Activated naive CD4-positive, alpha-beta T cell treated with anti-CD3 and anti-CD28 coated beads, Interleukin-2, amount 50 U/mL, for 16 hours (primary cell): ENCODE results near the gene WSB1.
A peak's percentile ranks its signal among the peaks of the same experiment; 100 is the strongest.
"Not testable (repeated sequence)": the region's sequence is repeated elsewhere in the genome, so short reads cannot be mapped to it uniquely, and the experiment has no call there.

Experiments used
- DNase-seq: peaks from one replicate; pipeline ENCODE4 v3.0.0-alpha.2; 2020

Gene WSB1

GRCh38 chr17:27293898-27294688 lies at the start of gene WSB1:
Gene WSB1 (plus strand): TSS chr17:27294114. CDS start chr17:27294396, 282 bp downstream.
- DNase-seq, result peak; percentile 93

DNA sequence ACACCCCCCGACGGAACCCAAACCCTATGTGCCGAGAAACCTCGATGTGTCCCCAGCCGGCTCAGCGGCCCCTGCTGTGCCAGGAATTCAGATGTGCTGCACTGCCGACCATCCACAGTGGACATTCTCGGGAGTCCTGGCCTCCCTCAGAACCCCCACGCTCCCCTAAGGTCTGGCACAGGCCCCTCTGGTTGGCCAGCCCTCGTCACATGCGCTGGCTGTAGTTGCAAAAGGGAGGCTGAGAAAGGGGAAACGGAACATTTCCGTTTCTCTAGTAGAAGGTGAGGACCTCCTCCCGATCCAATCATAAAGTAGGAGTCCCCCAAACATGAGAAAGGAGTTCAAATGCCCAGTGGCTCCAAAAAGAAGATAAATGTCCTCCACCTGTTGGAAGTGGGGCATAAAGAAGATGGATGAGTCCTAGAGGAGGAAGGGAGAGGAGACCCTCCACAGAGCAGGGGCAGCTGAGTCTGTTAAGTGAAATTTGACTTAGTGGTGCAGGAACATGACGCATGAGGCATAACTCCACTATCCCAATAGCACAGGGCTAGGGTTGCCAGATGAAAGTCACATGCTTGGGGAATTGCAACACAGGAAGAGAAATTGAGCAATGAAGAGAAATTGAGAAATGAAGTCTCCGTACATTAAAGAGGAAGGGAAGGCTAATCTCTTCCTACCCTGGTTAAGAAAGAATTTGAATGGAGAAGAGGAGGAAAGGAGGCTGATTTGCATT lies 49.3 kb upstream of the WSB1 start:
- no peak for DNase-seq

GRCh38 chr17:27245230-27245696 lies 48.7 kb upstream of the WSB1 start:
- peak; percentile 31 for DNase-seq

DNA sequence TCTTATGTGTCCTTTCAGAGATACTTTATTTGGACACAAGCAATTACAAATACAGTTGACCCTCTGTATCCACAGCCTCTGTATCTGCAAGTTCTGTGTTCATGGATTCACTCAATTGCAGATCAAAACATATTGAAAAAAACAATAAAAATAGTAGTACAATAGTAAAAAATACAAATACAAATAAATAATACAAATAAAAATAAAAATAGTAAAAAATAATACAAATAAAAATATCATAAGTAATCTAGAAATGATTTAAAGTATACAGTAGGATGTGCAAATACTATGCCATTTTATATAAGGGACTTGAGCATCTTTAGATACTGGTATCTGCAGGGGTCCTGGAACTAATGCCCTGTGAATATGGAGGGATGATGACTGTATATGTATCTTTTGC lies 47.4 kb upstream of the WSB1 start:
- no peak for DNase-seq

DNA sequence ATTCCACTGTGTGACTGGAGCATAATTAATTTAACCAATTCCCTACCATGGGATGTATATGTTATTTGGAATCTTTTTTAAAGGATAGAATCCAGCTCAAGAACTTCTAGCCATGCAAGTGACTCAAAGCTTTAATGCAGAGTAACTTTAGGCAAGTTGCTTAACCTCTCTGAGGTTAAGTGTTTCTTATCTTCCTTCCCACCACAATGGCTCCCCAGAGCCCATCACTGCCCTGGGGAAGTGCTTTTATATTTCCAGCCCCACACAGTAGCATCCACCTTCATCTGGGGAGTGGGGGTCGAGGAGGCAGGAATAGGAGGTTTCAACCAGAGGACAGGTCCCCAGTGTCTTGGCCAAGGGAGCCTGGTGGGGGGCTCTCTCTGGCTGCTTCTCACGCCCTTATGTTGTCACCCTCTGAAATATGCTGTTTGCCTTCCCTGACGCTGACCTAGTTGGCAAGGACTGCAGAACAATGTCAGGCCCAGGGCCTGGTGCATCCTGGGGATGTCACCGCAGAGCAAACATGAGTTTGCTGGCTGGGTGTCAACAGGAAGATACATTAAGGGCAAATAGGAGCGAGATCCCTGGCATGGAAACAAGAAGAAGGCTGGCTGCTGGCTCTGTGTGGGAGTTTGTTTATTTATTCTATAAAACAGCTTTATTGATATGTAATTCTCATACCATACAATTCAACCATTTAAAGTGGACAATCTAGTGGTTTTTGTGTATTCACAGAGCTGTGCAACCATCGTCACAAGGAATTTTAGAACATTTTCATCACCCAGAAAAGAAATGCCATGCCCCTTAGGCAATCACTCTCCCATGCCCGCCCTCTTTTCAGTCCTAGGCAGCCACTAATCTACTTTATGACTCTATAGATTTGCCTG lies 46.6 kb upstream of the WSB1 start:
- DNase-seq, result no peak

DNA sequence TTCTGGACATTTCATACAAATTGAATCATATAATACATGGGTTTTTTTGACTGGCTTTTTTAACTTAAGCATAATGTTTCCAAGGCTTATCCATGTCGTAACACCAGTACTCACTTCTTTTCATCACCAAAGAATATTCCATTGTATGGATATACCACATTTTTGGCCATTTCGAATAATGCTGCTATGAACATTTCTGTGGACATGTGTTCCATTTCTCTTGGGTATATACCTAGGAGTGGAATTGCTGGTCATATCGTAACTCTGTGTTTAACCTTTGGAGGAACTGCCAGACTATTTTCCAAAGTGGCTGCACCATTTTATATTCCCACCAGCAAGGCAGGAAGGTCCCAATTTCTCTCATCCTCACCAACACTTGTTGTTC lies 46.0 kb upstream of the WSB1 start:
- DNase-seq, result no peak

- not testable (repeated sequence) for DNase-seq
These were observed 43.1 kb upstream of the WSB1 start for GRCh38 chr17:27250791-27251190.

DNA sequence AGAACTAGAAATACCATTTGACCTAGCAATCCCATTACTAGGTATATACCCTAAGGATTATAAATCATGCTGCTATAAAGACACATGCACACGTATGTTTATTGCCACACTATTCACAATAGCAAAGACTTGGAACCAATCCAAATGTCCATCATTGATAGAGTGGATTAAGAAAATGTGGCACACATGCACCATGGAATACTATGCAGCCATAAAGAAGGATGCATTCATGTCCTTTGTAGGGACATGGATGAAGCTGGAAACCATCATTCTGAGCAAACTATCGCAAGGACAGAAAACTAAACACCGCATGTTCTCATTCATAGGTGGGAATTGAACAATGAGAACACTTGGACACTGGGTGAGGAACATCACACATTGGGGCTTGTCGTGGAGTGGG lies 39.1 kb upstream of the WSB1 start:
- not testable (repeated sequence) for DNase-seq

DNA sequence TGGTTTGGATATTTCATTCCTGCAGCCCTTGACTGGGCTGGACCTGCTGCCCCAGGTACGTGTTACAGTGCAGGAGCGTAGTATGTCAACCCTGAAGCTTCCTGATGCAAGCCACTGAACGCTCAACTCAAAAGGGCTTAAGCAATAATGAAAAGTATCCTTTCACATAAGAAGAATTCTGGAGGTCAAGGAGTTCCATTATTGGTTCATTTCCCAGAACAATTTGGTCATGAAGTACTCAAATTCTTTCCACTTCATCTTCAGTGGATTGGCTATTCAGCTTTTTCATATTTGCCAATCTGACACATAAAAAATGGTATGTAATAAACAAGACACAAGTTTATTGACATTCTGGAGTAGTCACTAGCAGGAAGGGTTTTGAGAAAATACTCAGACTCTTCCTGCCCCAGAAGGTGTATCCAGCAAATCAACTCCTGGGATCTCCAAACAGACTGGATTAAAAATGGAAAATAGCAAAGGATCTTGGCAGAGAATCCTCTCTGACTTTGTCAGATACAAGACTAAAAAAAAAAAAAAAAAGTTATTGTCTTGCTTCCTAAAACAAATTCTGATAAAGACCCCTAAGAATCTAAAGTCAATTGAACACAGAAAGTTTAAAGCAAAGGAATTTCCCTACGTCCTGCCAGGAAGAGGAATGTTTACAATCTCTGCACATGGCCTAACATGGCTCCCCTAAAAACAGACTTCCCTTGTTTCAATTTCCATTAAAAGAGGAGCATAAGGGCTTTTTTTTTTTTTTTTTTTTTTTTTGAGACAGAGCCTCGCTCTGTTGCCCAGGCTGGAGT lies 37.5 kb upstream of the WSB1 start:
- no peak for DNase-seq

- DNase-seq, result no peak
These were observed 36.9 kb upstream of the WSB1 start for GRCh38 chr17:27257031-27257357.

DNA sequence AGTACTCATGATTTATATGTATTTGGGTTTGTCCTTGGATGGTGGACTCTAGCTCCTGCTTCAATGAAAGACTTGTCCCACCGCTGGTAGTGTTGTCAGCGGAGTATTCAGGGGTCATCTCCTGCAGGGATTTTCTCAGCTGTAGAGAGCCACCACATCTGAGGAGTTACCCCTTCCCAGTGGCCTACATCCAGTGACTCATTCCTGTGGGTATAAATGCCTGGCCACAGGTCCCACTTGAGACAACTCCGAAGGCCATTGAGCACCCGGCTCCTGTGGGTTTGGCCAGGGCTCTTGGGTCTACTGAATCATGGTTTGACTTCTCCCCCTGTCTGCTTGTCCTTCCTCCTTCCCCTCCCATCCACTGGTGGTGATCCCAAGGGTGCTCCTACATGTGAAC lies 34.6 kb upstream of the WSB1 start:
- no peak for DNase-seq

- no peak for DNase-seq
These were observed 30.5 kb upstream of the WSB1 start for GRCh38 chr17:27263386-27263785.

DNA sequence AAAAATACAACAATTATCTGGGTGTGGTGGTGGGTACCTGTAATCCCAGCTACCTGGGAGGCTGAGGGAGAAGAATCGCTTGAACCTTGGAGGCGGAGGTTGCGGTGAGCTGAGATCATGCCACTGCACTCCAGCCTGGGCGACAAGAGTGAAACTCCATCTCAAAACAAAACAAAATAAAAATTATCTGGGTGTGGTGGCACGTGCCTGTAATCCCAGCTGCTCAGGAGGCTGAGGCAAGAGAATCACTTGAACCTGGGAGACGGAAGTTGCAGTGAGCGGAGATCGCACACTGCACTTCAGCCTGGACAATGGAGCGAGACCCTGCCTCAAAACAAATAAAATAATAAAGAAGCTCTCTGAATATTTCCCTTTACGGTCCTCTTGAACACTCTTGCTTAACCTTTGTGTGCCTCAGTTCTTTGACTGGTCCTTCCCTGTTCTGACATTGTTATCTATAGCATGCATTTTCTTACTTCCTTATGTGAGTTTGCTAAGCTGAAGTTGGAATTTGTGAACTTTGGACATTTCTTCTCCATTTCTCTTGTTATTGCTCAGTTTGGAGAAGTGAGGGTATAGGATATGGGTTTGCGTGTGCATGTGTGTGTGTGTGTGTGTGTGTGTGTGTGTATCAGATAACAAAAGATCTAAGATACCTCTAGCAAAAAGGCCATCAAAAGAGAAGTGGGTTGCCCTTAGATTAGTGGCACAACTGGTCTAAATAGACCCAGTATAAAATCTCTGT lies 29.7 kb upstream of the WSB1 start:
- no peak for DNase-seq

GRCh38 chr17:27265333-27265732 lies 28.6 kb upstream of the WSB1 start:
- no peak for DNase-seq

DNA sequence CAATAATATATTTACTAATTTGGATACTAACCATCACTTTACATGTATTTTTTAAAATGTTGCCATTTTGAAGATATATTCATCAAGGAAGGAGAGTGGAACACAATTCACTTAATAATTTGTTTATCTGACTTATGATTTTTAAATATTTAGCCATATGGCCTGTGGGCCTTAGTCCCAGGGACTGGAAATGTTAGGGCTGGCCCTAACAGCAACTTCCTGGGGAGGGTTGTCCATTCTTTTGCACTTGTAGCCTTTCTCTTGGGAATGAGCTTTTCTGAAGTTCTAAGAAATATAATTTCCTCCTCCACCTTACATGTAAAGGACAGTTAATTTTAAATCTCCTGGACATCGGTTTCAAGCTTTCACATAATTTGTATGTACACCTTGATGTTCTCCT lies 27.7 kb upstream of the WSB1 start:
- no peak for DNase-seq

DNA sequence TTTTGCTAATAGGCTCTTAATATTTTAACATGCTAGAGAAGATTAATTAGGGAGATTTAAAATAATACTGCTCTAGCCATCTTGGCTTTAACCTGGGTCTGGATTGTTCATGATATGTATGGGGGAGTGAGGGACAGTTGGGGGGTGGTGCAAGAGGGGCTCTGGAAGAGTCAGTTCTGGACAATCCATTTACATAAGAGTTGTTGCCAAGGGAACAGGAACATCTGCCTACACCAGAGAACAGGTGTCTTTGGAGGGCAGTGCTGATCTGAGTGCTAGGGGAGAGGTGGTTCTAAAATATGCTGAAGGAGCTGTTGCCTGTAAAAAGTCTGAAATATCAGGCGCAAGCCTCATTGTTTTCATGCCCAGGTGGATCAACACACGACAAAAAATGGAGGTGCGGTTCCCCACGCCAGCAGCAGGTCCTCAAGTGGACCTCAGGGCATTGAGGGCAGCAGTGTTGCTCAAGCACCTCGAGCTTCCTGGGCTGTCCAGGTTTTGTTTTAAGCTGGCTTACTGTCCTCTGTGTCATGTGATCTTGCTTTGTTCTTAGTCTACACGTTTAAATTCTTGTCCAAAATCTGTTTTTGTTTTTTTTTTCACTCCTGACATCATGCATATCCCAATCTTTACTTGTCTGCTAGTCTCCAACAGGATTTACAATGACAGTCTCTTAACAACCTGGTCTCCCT lies 25.4 kb upstream of the WSB1 start:
- DNase-seq, result no peak

DNA sequence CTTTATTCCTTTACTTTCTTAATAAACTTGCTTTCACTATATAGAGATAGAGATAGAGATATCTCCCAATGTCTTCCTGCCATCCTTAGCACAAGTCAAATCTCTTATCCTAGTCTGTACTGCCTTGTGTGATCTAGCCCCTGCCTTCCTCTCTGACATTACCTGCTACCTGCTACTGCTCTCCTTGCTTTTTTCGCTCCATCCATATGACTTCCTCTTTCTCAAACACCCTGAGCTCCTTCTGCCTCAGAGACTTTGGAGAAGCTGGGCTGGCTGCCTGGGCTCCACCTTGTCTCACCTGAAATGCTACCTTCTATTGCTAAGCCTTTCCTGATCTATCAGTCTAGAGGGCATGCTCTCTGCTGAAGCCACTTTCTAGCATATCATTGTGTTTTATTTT lies 24.7 kb upstream of the WSB1 start:
- DNase-seq, result no peak

DNA sequence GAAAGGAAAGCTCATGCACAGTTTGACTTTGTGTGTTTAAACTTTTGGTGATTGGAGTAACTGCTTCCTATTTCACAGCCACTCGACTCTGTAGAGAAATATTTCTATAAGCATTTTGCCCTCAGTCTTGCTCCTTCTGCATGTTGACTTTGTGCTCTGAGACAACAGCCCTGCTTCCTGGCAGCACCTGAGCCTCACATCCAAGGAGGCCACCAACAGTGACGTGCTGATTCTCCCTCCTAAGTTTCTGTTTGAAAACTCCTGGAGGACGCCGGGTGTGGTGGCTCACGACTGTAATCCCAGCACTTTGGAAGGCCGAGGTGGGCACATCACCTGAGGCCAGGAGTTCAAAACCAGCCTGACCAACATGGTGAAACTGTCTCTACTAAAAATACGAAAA lies 23.9 kb upstream of the WSB1 start:
- no peak for DNase-seq

DNA sequence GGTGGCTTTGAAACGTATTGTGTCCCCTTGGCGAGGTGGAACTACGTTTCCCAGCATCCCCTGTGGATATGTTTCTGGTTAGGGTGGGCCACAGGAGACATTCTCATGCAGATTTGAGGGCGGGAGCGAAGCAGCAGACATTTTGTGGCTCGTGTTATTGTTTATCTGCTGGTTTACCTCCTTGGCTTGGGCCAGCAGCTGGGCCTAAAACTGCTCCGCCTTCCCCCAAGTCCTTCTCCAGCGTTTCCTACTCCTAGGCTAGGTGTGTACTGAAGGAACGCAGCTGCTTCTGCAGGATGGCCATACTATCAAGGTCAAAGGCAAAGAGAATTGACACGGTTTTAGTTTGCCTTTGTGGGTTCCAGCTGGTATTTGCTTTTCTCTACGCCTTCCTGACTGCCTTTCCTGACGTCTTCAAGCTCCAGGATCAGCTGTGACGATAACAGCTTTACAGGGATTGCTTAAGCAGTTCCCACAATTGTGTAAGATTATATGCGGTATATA lies 17.2 kb upstream of the WSB1 start:
- DNase-seq, result no peak

GRCh38 chr17:27279132-27279531 lies 14.8 kb upstream of the WSB1 start:
- DNase-seq, result not testable (repeated sequence)

- DNase-seq, result no peak
These were observed 13.4 kb upstream of the WSB1 start for GRCh38 chr17:27280527-27280926.
